Epithelial cell of proximal tubule (primary cell): ENCODE data around the gene PDE7B. TPM values are rescaled to one million over a fixed set of nuclear protein-coding genes. Genes with fewer than 3 reads are reported as not detected.

Experiments used
- DNase-seq: peaks from one replicate; pipeline ENCODE4 v3.0.0-alpha.2; 2011; ENCODE audit warnings: low read depth
- H3K4me3 ChIP-seq: 2 replicates; pipeline ENCODE4 v1.5.1; 2011; ENCODE audit warnings: low read depth, mild to moderate bottlenecking, low read length
- CTCF ChIP-seq: conservative IDR thresholded peaks from 2 replicates; pipeline ENCODE4 v1.5.1; 2012; ENCODE audit warnings: low read depth, mild to moderate bottlenecking, low read length
- total RNA-seq: library from RNA; depleted of rRNA; stranded (reverse); fragments of >200 nt; gene quantifications from 2 replicates; pipeline ENCODE4 v1.2.3, GENCODE V29; 2015

PDE7B gene
- total RNA-seq, 1 donor from 2014 or later, result 2.4 TPM

DNA sequence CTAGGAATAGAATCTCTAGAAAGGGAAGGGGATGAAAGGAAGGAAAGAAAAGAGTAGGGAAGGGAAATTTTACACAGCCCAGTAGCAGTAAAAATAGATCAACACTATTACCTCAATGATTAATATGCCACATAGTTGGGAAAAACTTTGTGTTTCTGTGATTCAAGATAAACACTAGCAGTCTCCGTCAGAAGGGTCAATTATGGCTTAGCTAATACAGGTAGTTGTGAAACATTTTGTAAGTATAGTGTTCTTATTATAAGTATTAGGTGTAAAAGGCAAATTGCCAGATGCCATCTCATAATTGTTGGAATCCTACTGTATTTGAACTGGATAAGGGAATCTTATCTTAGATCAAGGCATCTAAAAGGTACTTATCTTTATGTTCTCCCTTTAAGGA lies 232.9 kb downstream of the PDE7B start:
- no peak for TF ChIP-seq CTCF
- H3K4me3 ChIP-seq, result no peak overlapping the region
- no peak for DNase-seq

DNA sequence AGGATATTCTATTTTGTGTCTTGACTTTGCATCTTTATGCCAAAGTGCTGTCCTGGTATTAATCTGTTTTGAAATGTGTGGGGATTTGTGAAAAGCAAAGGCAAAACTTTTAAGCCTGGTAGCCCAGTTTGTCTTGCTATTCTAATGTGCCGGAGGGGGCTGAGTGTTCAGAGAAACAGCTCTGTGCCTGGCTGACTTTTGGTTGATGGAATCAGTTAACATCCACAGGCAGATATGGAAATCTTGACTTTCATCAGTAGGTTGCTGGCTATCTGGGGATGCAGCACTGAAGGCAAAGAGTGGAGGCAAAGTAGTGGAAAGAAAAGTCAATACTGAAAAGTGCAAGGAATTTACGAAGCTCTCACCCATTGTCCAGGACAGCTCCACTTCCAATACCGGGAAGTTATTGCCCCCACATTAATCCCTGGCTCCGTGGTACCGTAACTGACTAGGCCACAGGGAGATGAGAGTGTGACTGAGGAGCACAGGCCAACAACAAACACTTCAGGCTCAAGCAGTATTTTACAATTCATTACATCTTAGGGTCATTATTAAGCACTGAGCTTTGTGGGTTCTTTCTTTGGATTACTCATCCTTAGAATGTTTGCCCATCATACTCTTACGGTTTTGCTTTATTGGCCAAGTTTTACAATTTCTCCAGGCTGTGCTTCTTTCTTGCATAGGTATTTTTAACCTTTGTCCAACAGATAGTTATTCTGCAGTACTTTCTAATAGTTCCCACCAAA lies 234.0 kb downstream of the PDE7B start:
- no peak overlapping the region for H3K4me3 ChIP-seq
- TF ChIP-seq CTCF, result no peak
- DNase-seq, result no peak

DNA sequence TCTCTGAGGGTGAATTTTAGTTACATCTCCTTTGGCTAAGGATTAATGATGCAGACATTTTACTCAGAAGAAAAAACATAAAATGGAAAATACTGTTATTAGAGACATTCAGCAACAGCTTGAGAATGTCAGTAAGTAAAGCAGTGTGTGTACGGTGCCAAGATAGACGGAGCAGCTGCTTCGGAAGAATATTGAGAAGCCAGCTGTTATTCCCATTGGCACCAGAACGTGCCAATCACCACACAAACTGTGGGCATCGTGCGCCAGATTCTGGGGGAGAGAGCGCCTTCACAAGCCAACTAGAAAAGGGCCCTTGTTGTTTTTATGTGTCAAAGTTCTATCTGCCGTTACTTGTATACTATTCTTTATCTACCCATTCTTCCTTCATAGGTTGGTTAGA lies 235.2 kb downstream of the PDE7B start:
- TF ChIP-seq CTCF, result no peak
- no peak overlapping the region for H3K4me3 ChIP-seq
- DNase-seq, result no peak

- TF ChIP-seq CTCF, result no peak
- no peak for DNase-seq
- no peak overlapping the region for H3K4me3 ChIP-seq
Observed at GRCh38 chr6:136087986-136088385, 236.5 kb downstream of the PDE7B start.

DNA sequence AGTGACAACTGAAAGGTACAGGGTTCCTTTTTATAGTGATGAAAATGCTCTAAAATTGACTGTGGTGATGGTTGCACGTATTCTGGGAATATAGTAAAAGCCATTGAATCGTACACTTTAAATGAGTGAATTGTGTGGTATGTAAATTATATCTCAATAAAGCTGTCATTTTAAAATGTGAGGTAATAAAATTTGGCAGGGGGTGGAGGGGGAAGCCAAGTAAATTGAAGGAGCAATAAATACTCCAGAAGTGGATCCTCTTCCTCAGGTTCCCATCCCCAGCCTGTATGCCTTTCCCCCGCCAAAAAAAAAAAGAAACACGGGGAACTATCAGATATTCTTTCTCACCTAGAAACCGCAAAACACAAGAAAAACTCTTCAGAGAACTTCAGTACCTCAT lies 237.2 kb downstream of the PDE7B start:
- no peak overlapping the region for H3K4me3 ChIP-seq
- TF ChIP-seq CTCF, result no peak
- DNase-seq, result no peak

DNA sequence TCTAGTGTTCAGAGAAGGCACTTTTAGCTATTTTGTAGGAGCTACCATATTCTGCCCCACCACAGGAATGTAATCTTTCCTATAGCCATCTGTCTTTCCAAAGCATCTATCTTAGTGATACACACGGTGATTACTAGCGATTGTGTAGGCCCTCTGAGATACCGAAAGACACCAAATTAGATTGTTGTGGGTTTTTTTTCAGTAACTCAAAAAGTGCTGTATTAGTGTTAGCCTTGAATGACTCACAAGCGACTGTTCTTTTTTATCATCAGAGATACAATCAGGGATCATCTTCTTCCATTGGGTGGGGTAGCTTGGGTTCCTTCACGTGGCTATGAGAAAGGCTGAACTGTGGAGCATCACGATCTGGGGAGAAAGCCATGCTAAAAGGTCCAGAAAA lies 238.4 kb downstream of the PDE7B start:
- no peak overlapping the region for H3K4me3 ChIP-seq
- TF ChIP-seq CTCF, result no peak
- no peak for DNase-seq

DNA sequence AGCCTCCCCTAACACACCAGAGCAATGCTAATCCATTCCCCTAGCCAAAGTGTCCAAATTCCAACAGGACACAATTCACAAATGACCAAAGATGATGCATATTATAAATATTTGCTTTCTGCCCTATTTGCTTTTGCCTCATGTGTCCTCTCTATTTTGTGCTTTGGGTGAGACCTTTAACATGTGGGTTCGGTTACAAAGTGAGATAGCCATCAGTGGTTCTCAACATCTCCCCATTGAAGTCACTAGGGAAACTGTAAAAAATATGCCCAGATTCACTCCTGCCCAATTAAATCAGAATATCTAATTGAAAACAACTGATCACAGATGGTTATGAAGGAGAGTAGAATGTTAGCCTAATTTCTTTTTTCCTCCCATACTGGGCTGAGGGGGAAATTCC lies 239.4 kb downstream of the PDE7B start:
- H3K4me3 ChIP-seq, result no peak overlapping the region

More for the DNA sequence above, 239.4 kb downstream of the PDE7B start:
- no peak for TF ChIP-seq CTCF
- no peak for DNase-seq
